IMR-90 (cell line): ENCODE data around the gene FAM241A. TPM values are rescaled to one million over a fixed set of nuclear protein-coding genes. Genes with fewer than 3 reads are reported as not detected.

Experiments
- ATAC-seq: fragments of 200-7000 bp; cut with Tn5 transposase; 2 replicates; pipeline ENCODE4 v1.9.1; 2020; ENCODE audit warnings: low read depth, mild to moderate bottlenecking, moderate library complexity
- BruUV-seq: library from RNA; stranded (reverse); fragments of 400-500 nt; replicated peaks from 2 replicates; lab custom pipeline; 2021; lab: Mats Ljungman, UMichigan
- CTCF ChIA-PET: fragments of 300-600 bp; formaldehyde crosslinking; extraction: SDS; loops from one replicate; lab custom pipeline; 2021; ENCODE audit warnings: antibody characterized with exemption; lab: Yijun Ruan, JAX
- POLR2A ChIA-PET: fragments of 300-600 bp; sonication (Branson Sonifier 250); formaldehyde crosslinking; loops from one replicate; lab custom pipeline; 2022; ENCODE audit warnings: antibody characterized with exemption; ENCODE audit not compliant: unreplicated experiment; lab: Charles Lee
- DNase-seq: peaks from one replicate; pipeline ENCODE4 v3.0.0; 2013
- H2AFZ ChIP-seq: replicated peaks from 2 replicates; pipeline ENCODE3; 2013; ENCODE audit warnings: low read length, mild to moderate bottlenecking; ENCODE audit not compliant: poor library complexity
- H2AK5ac ChIP-seq: 2 replicates; pipeline ENCODE4 v1.6.1; 2013; ENCODE audit warnings: low read depth, low read length, inconsistent platforms
- H2AK9ac ChIP-seq: replicated peaks from 2 replicates; pipeline ENCODE3; 2013; ENCODE audit warnings: mild to moderate bottlenecking, low read depth, low read length, moderate library complexity; ENCODE audit not compliant: poor library complexity
- H2BK120ac ChIP-seq: 2 replicates; pipeline ENCODE4 v1.6.1; 2013; ENCODE audit warnings: low read depth, low read length, inconsistent platforms
- H2BK15ac ChIP-seq: 3 replicates; pipeline ENCODE4 v1.6.1; 2013; ENCODE audit warnings: low read depth, low read length, inconsistent platforms
- H2BK20ac ChIP-seq: 2 replicates; pipeline ENCODE4 v1.6.1; 2013; ENCODE audit warnings: low read depth, mild to moderate bottlenecking, inconsistent platforms, low read length, moderate library complexity
- H2BK5ac ChIP-seq: 2 replicates; pipeline ENCODE4 v1.6.1; 2013; ENCODE audit warnings: mild to moderate bottlenecking, low read depth, low read length, inconsistent platforms; ENCODE audit not compliant: poor library complexity, severe bottlenecking
- H3K14ac ChIP-seq: replicated peaks from 2 replicates; pipeline ENCODE4 v1.6.1; 2013; ENCODE audit warnings: low read depth, low read length, inconsistent platforms
- H3K18ac ChIP-seq: 2 replicates; pipeline ENCODE4 v1.6.1; 2013; ENCODE audit warnings: low read depth, low read length, control low read depth
- H3K23ac ChIP-seq: 2 replicates; pipeline ENCODE4 v1.6.1; 2013; ENCODE audit warnings: low read depth, low read length, inconsistent platforms
- H3K27ac ChIP-seq: 2 replicates; pipeline ENCODE4 v1.5.1; 2013; ENCODE audit warnings: mild to moderate bottlenecking, control low read depth, low read length; ENCODE audit not compliant: insufficient read depth
- H3K27me3 ChIP-seq: 2 replicates; pipeline ENCODE4 v1.6.1; 2013; ENCODE audit warnings: low read length; ENCODE audit not compliant: control insufficient read depth, insufficient read depth
- H3K36me3 ChIP-seq: 2 replicates; pipeline ENCODE4 v1.6.1; 2013; ENCODE audit warnings: low read length, mixed read lengths; ENCODE audit not compliant: control insufficient read depth, insufficient read depth
- H3K4ac ChIP-seq: 2 replicates; pipeline ENCODE4 v1.6.1; 2013; ENCODE audit warnings: low read depth, low read length, inconsistent platforms
- H3K4me1 ChIP-seq: 2 replicates; pipeline ENCODE4 v1.6.1; 2013; ENCODE audit warnings: low read length, mixed read lengths; ENCODE audit not compliant: control insufficient read depth, insufficient read depth
- H3K4me2 ChIP-seq: 2 replicates; pipeline ENCODE4 v1.6.1; 2013; ENCODE audit warnings: low read depth, mild to moderate bottlenecking, control low read depth, low read length, moderate library complexity
- H3K4me3 ChIP-seq: 2 replicates; pipeline ENCODE4 v1.5.1; 2013; ENCODE audit warnings: low read depth, mild to moderate bottlenecking, control low read depth, low read length, moderate library complexity; ENCODE audit not compliant: insufficient read depth
- H3K56ac ChIP-seq: 2 replicates; pipeline ENCODE4 v1.6.1; 2013; ENCODE audit warnings: low read length, inconsistent platforms; ENCODE audit not compliant: insufficient read depth; ENCODE audit errors: extremely low read depth
- H3K79me1 ChIP-seq, 2 experiments: 2 replicates each; pipeline ENCODE4 v1.6.1; 2013; ENCODE audit warnings: low read length in 2 of 2, inconsistent platforms in 1 of 2, low read depth in 1 of 2
- H3K9ac ChIP-seq: 2 replicates; pipeline ENCODE4 v1.6.1; 2013; ENCODE audit warnings: low read depth, low read length, control low read depth
- H3K9me1 ChIP-seq: 2 replicates; pipeline ENCODE4 v1.6.1; 2013; ENCODE audit warnings: low read length, inconsistent platforms; ENCODE audit not compliant: insufficient read depth
- H3K9me3 ChIP-seq: 2 replicates; pipeline ENCODE4 v1.6.1; 2013; ENCODE audit warnings: low read length; ENCODE audit not compliant: control insufficient read depth, insufficient read depth
- H4K20me1 ChIP-seq: 2 replicates; pipeline ENCODE4 v1.6.1; 2013; ENCODE audit warnings: low read length, inconsistent platforms; ENCODE audit not compliant: insufficient read depth
- H4K5ac ChIP-seq: 2 replicates; pipeline ENCODE4 v1.6.1; 2013; ENCODE audit warnings: mild to moderate bottlenecking, low read depth, low read length, control low read depth
- H4K8ac ChIP-seq, 2 experiments: 2 replicates each; pipeline ENCODE4 v1.6.1; 2013; ENCODE audit warnings: low read depth in 2 of 2, low read length in 2 of 2, control low read depth in 1 of 2, inconsistent platforms in 1 of 2
- H4K91ac ChIP-seq: 2 replicates; pipeline ENCODE4 v1.6.1; 2013; ENCODE audit warnings: low read depth, low read length, inconsistent platforms; ENCODE audit not compliant: insufficient read depth
- BHLHE40 ChIP-seq: fragments of 150-350 bp; IDR thresholded peaks from 2 replicates; pipeline ENCODE4 v1.6.1; 2016; ENCODE audit warnings: mild to moderate bottlenecking, low read depth, low read length
- CEBPB ChIP-seq: IDR thresholded peaks from 2 replicates; pipeline ENCODE4 v1.6.1; 2012; ENCODE audit warnings: low read depth, low read length, improper control_type of control experiment
- CHD1 ChIP-seq: IDR thresholded peaks from 2 replicates; pipeline ENCODE4 v1.6.1; 2012; ENCODE audit warnings: low read depth, low read length, improper control_type of control experiment
- ELK1 ChIP-seq: fragments of 150-350 bp; IDR thresholded peaks from 2 replicates; pipeline ENCODE4 v1.6.1; 2016; ENCODE audit warnings: low read depth, mild to moderate bottlenecking, low read length, moderate library complexity, borderline replicate concordance
- FOS ChIP-seq: fragments of 150-350 bp; IDR thresholded peaks from 2 replicates; pipeline ENCODE4 v1.6.1; 2016; ENCODE audit warnings: low read depth, low read length
- MXI1 ChIP-seq: IDR thresholded peaks from 2 replicates; pipeline ENCODE4 v1.6.1; 2012; ENCODE audit warnings: low read depth, mild to moderate bottlenecking, low read length, moderate library complexity, borderline replicate concordance
- RCOR1 ChIP-seq: IDR thresholded peaks from 2 replicates; pipeline ENCODE4 v1.6.1; 2012; ENCODE audit warnings: mild to moderate bottlenecking, low read length, improper control_type of control experiment; ENCODE audit not compliant: insufficient replicate concordance
- RFX5 ChIP-seq: IDR thresholded peaks from 2 replicates; pipeline ENCODE4 v1.8.0; 2012; ENCODE audit warnings: low read depth, mild to moderate bottlenecking, low read length, moderate library complexity
- SMC3 ChIP-seq: fragments of 150-350 bp; IDR thresholded peaks from 2 replicates; pipeline ENCODE4 v1.6.1; 2016; ENCODE audit warnings: low read depth, mild to moderate bottlenecking, antibody characterized with exemption, low read length, moderate library complexity
- USF2 ChIP-seq: fragments of 150-350 bp; IDR thresholded peaks from 2 replicates; pipeline ENCODE4 v1.6.1; 2017; ENCODE audit warnings: mild to moderate bottlenecking, antibody characterized with exemption, low read length, low read depth
- WGBS, 2 experiments: methylation state at CpG; one replicate each; pipeline versions ENCODE4 v1.1.5 to v1.1.7; 2013; ENCODE audit warnings: missing lambda C conversion rate in 2 of 2; ENCODE audit not compliant: insufficient read length in 1 of 2; ENCODE audit errors: extremely low coverage in 2 of 2; 5-methylcytosine and 5-hydroxymethylcytosine counted together
- dilution Hi-C: fragments of 300-500 bp; cut with HindIII; formaldehyde crosslinking; loops from one replicate; pipeline ENCODE4 v1.14.3; 2018; ENCODE audit warnings: low sequenced_read_pairs; ENCODE audit not compliant: unreplicated experiment
- in situ Hi-C: fragments of 300-500 bp; cut with MboI; formaldehyde crosslinking; loops from 3 replicates; pipeline ENCODE4 v1.14.3; 2019; ENCODE audit warnings: low sequenced_read_pairs, inconsistent platforms, mixed read lengths
- intact Hi-C: fragments of 100-400 bp; cut with micrococcal nuclease; formaldehyde crosslinking; loops from 2 replicates; pipeline ENCODE4 v1.10.0; 2022
- polyA plus RNA-seq, 3 experiments: library from polyadenylated mRNA; depleted of rRNA; stranded (reverse); fragments of >200 nt; gene quantifications; 2 replicates each; pipeline ENCODE4 v1.2.3, GENCODE V29; 2012; ENCODE audit warnings: low replicate concordance in 1 of 3
- total RNA-seq: library from RNA; depleted of rRNA; stranded (reverse); fragments of >200 nt; gene quantifications from 2 replicates; pipeline ENCODE4 v1.2.3, GENCODE V29; 2012
- TF ChIP-seq, protein P1 (sequence below): conservative IDR thresholded peaks from 2 replicates; pipeline ENCODE4 v1.5.1; 2012; ENCODE audit warnings: mild to moderate bottlenecking, low read depth, low read length, improper control_type of control experiment

The FAM241A gene
- total and polyA plus RNA-seq, 2 of the 4 experiments (the other 2 are of a cell fraction) = under 0.01 to 0.24 TPM

- Histone ChIP-seq H3K4me2 (no peak overlapping the region), H4K20me1 (no peaks in the 10 kb centered on the region), H3K14ac (no peak overlapping the region), H3K4me1 (peaks cover 4% of the 10 kb centered on the region), H3K9me3 (no peaks in the 10 kb centered on the region), H2AFZ (no peak overlapping the region), H2AK9ac (no peak overlapping the region), H2BK5ac (no peak overlapping the region), H3K4me3 (no peak overlapping the region), H3K79me1 (no peaks in the 10 kb centered on the region), H4K5ac (no peak overlapping the region), H4K91ac (no peak overlapping the region), H2BK15ac (no peak overlapping the region), H3K23ac (no peak overlapping the region), H3K56ac (no peak overlapping the region), H3K36me3 (no peaks in the 10 kb centered on the region), H2AK5ac (no peak overlapping the region), H3K4ac (no peak overlapping the region), H3K9ac (no peak overlapping the region), H3K27me3 (peaks cover 2% of the 10 kb centered on the region), H3K18ac (no peak overlapping the region), H2BK20ac (no peak overlapping the region), H4K8ac (no peak overlapping the region), H2BK120ac (no peak overlapping the region), H3K27ac (no peak overlapping the region), H3K9me1 (no peaks in the 10 kb centered on the region)
- DNase-seq (peak; percentile 12), ATAC-seq (0 out of 2 replicates have a peak, but pooled peaks have one; percentile 61)
- BruUV-seq = no TSS peak
- dilution Hi-C loops (no loop called here), in situ Hi-C loops (no loop called here), intact Hi-C loops (no loop called here)
- TF ChIP-seq SMC3 = no peak
- no peak for TF ChIP-seq RCOR1
- no peak for TF ChIP-seq ELK1
- TF ChIP-seq MXI1 = no peak
- no peak for TF ChIP-seq CEBPB
- TF ChIP-seq CHD1 = no peak
- no peak for TF ChIP-seq RFX5
- TF ChIP-seq USF2 = no peak
- no peak for TF ChIP-seq BHLHE40
- TF ChIP-seq, protein P1, sequence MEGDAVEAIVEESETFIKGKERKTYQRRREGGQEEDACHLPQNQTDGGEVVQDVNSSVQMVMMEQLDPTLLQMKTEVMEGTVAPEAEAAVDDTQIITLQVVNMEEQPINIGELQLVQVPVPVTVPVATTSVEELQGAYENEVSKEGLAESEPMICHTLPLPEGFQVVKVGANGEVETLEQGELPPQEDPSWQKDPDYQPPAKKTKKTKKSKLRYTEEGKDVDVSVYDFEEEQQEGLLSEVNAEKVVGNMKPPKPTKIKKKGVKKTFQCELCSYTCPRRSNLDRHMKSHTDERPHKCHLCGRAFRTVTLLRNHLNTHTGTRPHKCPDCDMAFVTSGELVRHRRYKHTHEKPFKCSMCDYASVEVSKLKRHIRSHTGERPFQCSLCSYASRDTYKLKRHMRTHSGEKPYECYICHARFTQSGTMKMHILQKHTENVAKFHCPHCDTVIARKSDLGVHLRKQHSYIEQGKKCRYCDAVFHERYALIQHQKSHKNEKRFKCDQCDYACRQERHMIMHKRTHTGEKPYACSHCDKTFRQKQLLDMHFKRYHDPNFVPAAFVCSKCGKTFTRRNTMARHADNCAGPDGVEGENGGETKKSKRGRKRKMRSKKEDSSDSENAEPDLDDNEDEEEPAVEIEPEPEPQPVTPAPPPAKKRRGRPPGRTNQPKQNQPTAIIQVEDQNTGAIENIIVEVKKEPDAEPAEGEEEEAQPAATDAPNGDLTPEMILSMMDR = no peak
- no peak for TF ChIP-seq FOS
- ChIA-PET POLR2A (no interaction called here), CTCF (interaction anchor here (0.6 to 0.7 kb wide), 2 partner anchors 17 to 73 kb away, joined by 3 to 7 read pairs; no protein-coding TSS in a partner anchor)
- WGBS, 2 experiments = no CpG with 5 or more reads among the region's 2 CpGs
Measured at GRCh38 chr4:112127048-112127637, 18.1 kb upstream of the FAM241A start.
